ENCODE data around the gene PCDH9.
"Not testable (repeated sequence)": the region's sequence is repeated elsewhere in the genome, so short reads cannot be mapped to it uniquely, and the experiment has no call there.

The PCDH9 gene

GRCh38 chr13:66811455-66811854 lies 418.7 kb downstream of the PCDH9 start:
- DNase-seq, result no peak

- DNase-seq, result no peak
Observed at GRCh38 chr13:66809485-66809884, 420.7 kb downstream of the PCDH9 start.

- no peak for DNase-seq
Observed at GRCh38 chr13:66807251-66807650, 422.9 kb downstream of the PCDH9 start.

GRCh38 chr13:66805657-66806056 lies 424.5 kb downstream of the PCDH9 start:
- no peak for DNase-seq

- DNase-seq, result no peak
Observed at GRCh38 chr13:66803808-66804456, 426.2 kb downstream of the PCDH9 start.

- DNase-seq, result no peak
Observed at GRCh38 chr13:66803013-66803807, 426.9 kb downstream of the PCDH9 start.

GRCh38 chr13:66795636-66796035 lies 434.5 kb downstream of the PCDH9 start:
- no peak for DNase-seq

- no peak for DNase-seq
Observed at GRCh38 chr13:66794340-66795031, 435.6 kb downstream of the PCDH9 start.

- DNase-seq, result no peak
Observed at GRCh38 chr13:66790861-66791260, 439.3 kb downstream of the PCDH9 start.

- DNase-seq, result no peak
Observed at GRCh38 chr13:66781241-66781640, 448.9 kb downstream of the PCDH9 start.

- DNase-seq, result no peak
Observed at GRCh38 chr13:66780814-66781213, 449.3 kb downstream of the PCDH9 start.

GRCh38 chr13:66778461-66778860 lies 451.7 kb downstream of the PCDH9 start:
- no peak for DNase-seq

- DNase-seq, result no peak
Observed at GRCh38 chr13:66775196-66775595, 454.9 kb downstream of the PCDH9 start.

GRCh38 chr13:66774046-66774445 lies 456.1 kb downstream of the PCDH9 start:
- DNase-seq, result no peak

- no peak for DNase-seq
Observed at GRCh38 chr13:66765559-66765958, 464.6 kb downstream of the PCDH9 start.

GRCh38 chr13:66760678-66761077 lies 469.5 kb downstream of the PCDH9 start:
- not testable (repeated sequence) for DNase-seq

- no peak for DNase-seq
Observed at GRCh38 chr13:66759919-66760318, 470.2 kb downstream of the PCDH9 start.

- DNase-seq, result no peak
Observed at GRCh38 chr13:66751691-66752090, 478.4 kb downstream of the PCDH9 start.

GRCh38 chr13:66748712-66749111 lies 481.4 kb downstream of the PCDH9 start:
- DNase-seq, result no peak

- no peak for DNase-seq
Observed at GRCh38 chr13:66745307-66745706, 484.8 kb downstream of the PCDH9 start.

- no peak for DNase-seq
Observed at GRCh38 chr13:66723576-66723975, 506.6 kb downstream of the PCDH9 start.

- DNase-seq, result no peak
Observed at GRCh38 chr13:66716538-66716937, 513.6 kb downstream of the PCDH9 start.

GRCh38 chr13:66714795-66715194 lies 515.3 kb downstream of the PCDH9 start:
- DNase-seq, result no peak

GRCh38 chr13:66704110-66704509 lies 526.0 kb downstream of the PCDH9 start:
- DNase-seq, result no peak

Measured in activated CD4-positive, alpha-beta T cell treated with anti-CD3 and anti-CD28 coated beads, Interleukin-2, amount 50 U/mL, for 4 hours (primary cell).